ENCODE data around the gene ANKRD34B.
"Not testable (repeated sequence)": the region's sequence is repeated elsewhere in the genome, so short reads cannot be mapped to it uniquely, and the experiment has no call there.

The ANKRD34B gene

GRCh38 chr5:80569961-80570786 is at the start of gene ANKRD34B:
Gene ANKRD34B, minus strand, starts transcription at chr5:80570280. Its CDS starts 10,261 bp downstream, at chr5:80560019.
- DNase-seq (ENCODE audit: low read depth): no peak

- DNase-seq (ENCODE audit: low read depth): no peak
Measured at GRCh38 chr5:80619086-80619485, 49.0 kb upstream of the ANKRD34B start.

- DNase-seq (ENCODE audit: low read depth): no peak
Measured at GRCh38 chr5:80618438-80618837, 48.4 kb upstream of the ANKRD34B start.

- no peak for DNase-seq (ENCODE audit: low read depth)
Measured at GRCh38 chr5:80615266-80615914, 45.3 kb upstream of the ANKRD34B start.

- no peak for DNase-seq (ENCODE audit: low read depth)
Measured at GRCh38 chr5:80609692-80610091, 39.6 kb upstream of the ANKRD34B start.

GRCh38 chr5:80608731-80609130 is 38.7 kb upstream of the ANKRD34B start:
- DNase-seq (ENCODE audit: low read depth): no peak

- no peak for DNase-seq (ENCODE audit: low read depth)
Measured at GRCh38 chr5:80607832-80608231, 37.8 kb upstream of the ANKRD34B start.

GRCh38 chr5:80607343-80607742 is 37.3 kb upstream of the ANKRD34B start:
- no peak for DNase-seq (ENCODE audit: low read depth)

- no peak for DNase-seq (ENCODE audit: low read depth)
Measured at GRCh38 chr5:80600943-80601693, 31.0 kb upstream of the ANKRD34B start.

GRCh38 chr5:80597500-80597899 is 27.4 kb upstream of the ANKRD34B start:
- DNase-seq (ENCODE audit: low read depth): no peak

GRCh38 chr5:80594810-80595209 is 24.7 kb upstream of the ANKRD34B start:
- no peak for DNase-seq (ENCODE audit: low read depth)

- no peak for DNase-seq (ENCODE audit: low read depth)
Measured at GRCh38 chr5:80592761-80593160, 22.7 kb upstream of the ANKRD34B start.

GRCh38 chr5:80592105-80592504 is 22.0 kb upstream of the ANKRD34B start:
- no peak for DNase-seq (ENCODE audit: low read depth)

GRCh38 chr5:80591352-80591751 is 21.3 kb upstream of the ANKRD34B start:
- DNase-seq (ENCODE audit: low read depth): no peak

GRCh38 chr5:80590766-80591165 is 20.7 kb upstream of the ANKRD34B start:
- DNase-seq (ENCODE audit: low read depth): no peak

GRCh38 chr5:80588858-80589540 is 18.9 kb upstream of the ANKRD34B start:
- no peak for DNase-seq (ENCODE audit: low read depth)

GRCh38 chr5:80584770-80585169 is 14.7 kb upstream of the ANKRD34B start:
- no peak for DNase-seq (ENCODE audit: low read depth)

GRCh38 chr5:80580291-80580690 is 10.2 kb upstream of the ANKRD34B start:
- not testable (repeated sequence) for DNase-seq (ENCODE audit: low read depth)

GRCh38 chr5:80579050-80579449 is 9.0 kb upstream of the ANKRD34B start:
- DNase-seq (ENCODE audit: low read depth): no peak

GRCh38 chr5:80577707-80578106 is 7.6 kb upstream of the ANKRD34B start:
- no peak for DNase-seq (ENCODE audit: low read depth)

- DNase-seq (ENCODE audit: low read depth): no peak
Measured at GRCh38 chr5:80576383-80576782, 6.3 kb upstream of the ANKRD34B start.

- no peak for DNase-seq (ENCODE audit: low read depth)
Measured at GRCh38 chr5:80573062-80573461, 3.0 kb upstream of the ANKRD34B start.
